ENCODE data around the gene CENPO. TPM values are rescaled to one million over a fixed set of nuclear protein-coding genes. Genes with fewer than 3 reads are reported as not detected.

CENPO gene
- total and polyA plus RNA-seq, 2 of the 4 experiments (the other 2 are of a cell fraction), result 20.1 to 27.2 TPM

DNA sequence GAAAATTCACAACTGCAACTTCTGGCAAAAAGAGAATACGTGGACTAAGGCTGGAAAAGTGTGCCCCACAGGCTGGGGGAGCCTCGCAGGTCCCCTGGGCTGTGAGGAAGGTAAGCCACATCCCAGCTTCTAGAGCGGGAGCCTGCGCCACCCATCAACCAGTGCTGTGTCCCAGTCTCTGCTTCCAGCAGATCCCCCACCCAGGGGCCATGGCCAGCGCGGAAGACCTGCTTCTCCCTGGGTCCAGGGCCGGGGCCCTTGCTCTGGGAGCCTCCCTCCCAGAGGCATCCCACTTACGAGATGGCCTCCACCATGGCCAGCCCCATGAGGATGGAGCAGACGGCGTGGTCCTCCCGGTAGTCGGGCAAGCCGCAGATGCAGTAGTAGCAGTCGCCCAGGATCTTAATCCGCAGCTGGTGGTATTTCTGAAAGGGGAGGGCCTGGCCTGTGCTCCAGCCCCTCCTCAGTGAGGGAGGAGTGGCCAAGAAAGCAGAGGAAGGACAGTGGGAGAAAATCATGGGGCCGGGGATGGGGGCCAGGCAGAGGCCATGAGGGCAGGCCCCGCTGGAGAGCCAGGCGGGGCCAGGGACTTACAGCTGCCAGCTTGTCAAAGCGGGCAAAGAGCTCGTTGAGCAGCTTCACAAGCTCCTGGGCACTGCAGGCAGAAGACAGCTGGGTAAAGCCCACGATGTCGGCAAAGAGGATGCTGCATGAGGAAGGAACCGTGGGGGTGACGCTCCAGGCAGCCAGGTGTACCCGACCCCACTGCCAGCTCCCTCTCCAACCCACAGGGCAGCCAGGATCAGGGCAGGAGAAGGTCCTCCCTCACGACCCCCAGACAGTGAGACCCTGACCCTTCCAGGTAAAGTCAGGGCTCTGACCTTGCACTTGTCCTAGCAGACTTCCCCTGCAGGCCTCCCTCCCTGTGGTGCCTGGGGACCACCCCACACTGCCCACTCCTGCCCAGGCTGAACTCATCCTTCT is 48.0 kb downstream of the CENPO start:
- H3K23ac ChIP-seq (ENCODE audit: low read depth, low read length), result no peak overlapping the region
- no peak overlapping the region for H3K4me3 ChIP-seq (ENCODE audit: insufficient read depth, low read depth, low read length)
- no peak for ATAC-seq (ENCODE audit: low read depth)
- no peak overlapping the region for H2AK5ac ChIP-seq (ENCODE audit: low read depth, low read length)
- no TSS peak for BruUV-seq (replicated peaks)
- no peak for DNase-seq
- H4K20me1 ChIP-seq (ENCODE audit: insufficient read depth, low read length), result no peaks in the 10 kb centered on the region; the same call in 1 of the 2 replicates
- 90% methylated on average over 9 of the region's 26 CpGs; no CpG with 5 or more reads in 1 of the 2 experiments for WGBS, 2 experiments (ENCODE audit: extremely low coverage in 2 of 2, insufficient read length in 1 of 2)
- no peaks in the 10 kb centered on the region for H3K79me1 ChIP-seq (ENCODE audit: low read depth in 1 of 2, low read length in 2 of 2)
- H3K9me1 ChIP-seq (ENCODE audit: insufficient read depth, low read length), result no peaks in the 10 kb centered on the region
- H2AK9ac ChIP-seq (replicated peaks; ENCODE audit: low read depth, low read length, poor library complexity), result no peak overlapping the region
- H3K14ac ChIP-seq (replicated peaks; ENCODE audit: low read depth, low read length), result no peak overlapping the region
- no peak overlapping the region for H3K56ac ChIP-seq (ENCODE audit: extremely low read depth, insufficient read depth, low read length)
- no peak overlapping the region for H3K27ac ChIP-seq (ENCODE audit: insufficient read depth, low read length)
- dilution Hi-C loops (cut with HindIII; ENCODE audit: low sequenced_read_pairs, unreplicated experiment), result no loop called here
- peaks cover 41% of the 10 kb centered on the region for H3K36me3 ChIP-seq (ENCODE audit: control insufficient read depth, insufficient read depth, low read length)
- ChIA-PET CTCF (no interaction called here), POLR2A (ENCODE audit: unreplicated experiment) (no interaction called here)
- no peak overlapping the region for H2BK20ac ChIP-seq (ENCODE audit: low read depth, low read length)
- in situ Hi-C loops (cut with MboI; ENCODE audit: low sequenced_read_pairs), result loop anchor here (10.0 kb wide), 1 partner anchor 294 kb away; no protein-coding TSS in a partner anchor
- intact Hi-C loops (cut with micrococcal nuclease), result no loop called here
- H2BK15ac ChIP-seq (ENCODE audit: low read depth, low read length), result no peak overlapping the region
- no peak overlapping the region for H4K91ac ChIP-seq (ENCODE audit: insufficient read depth, low read depth, low read length)
- no peak overlapping the region for H4K8ac ChIP-seq (ENCODE audit: low read depth in 2 of 2, low read length in 2 of 2)
- no peaks in the 10 kb centered on the region for H3K9me3 ChIP-seq (ENCODE audit: control insufficient read depth, insufficient read depth, low read length)
- no peak overlapping the region for H4K5ac ChIP-seq (ENCODE audit: low read depth, low read length)
- H3K27me3 ChIP-seq (ENCODE audit: control insufficient read depth, insufficient read depth, low read length), result no peaks in the 10 kb centered on the region
- H3K18ac ChIP-seq (ENCODE audit: low read depth, low read length), result no peak overlapping the region
- H2BK5ac ChIP-seq (ENCODE audit: low read depth, low read length, poor library complexity, severe bottlenecking), result no peak overlapping the region
- no peak overlapping the region for H2BK120ac ChIP-seq (ENCODE audit: low read depth, low read length)
- no peak overlapping the region for H3K9ac ChIP-seq (ENCODE audit: low read depth, low read length)
- no peak overlapping the region for H2AFZ ChIP-seq (replicated peaks; ENCODE audit: low read length, poor library complexity)
- H3K4ac ChIP-seq (ENCODE audit: low read depth, low read length), result no peak overlapping the region
- H3K4me1 ChIP-seq (ENCODE audit: control insufficient read depth, insufficient read depth, low read length), result no peaks in the 10 kb centered on the region
- H3K4me2 ChIP-seq (ENCODE audit: low read depth, low read length), result no peak overlapping the region
- TF ChIP-seq FOS (IDR thresholded peaks at IDR 0.05; ENCODE audit: low read depth, low read length), result no peak
- TF ChIP-seq, protein P1, sequence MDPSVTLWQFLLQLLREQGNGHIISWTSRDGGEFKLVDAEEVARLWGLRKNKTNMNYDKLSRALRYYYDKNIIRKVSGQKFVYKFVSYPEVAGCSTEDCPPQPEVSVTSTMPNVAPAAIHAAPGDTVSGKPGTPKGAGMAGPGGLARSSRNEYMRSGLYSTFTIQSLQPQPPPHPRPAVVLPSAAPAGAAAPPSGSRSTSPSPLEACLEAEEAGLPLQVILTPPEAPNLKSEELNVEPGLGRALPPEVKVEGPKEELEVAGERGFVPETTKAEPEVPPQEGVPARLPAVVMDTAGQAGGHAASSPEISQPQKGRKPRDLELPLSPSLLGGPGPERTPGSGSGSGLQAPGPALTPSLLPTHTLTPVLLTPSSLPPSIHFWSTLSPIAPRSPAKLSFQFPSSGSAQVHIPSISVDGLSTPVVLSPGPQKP (IDR thresholded peaks at IDR 0.05; ENCODE audit: borderline replicate concordance, low read depth, low read length), result no peak
- TF ChIP-seq CEBPB (IDR thresholded peaks at IDR 0.05; ENCODE audit: low read depth, low read length), result no peak
- TF ChIP-seq RCOR1 (IDR thresholded peaks at IDR 0.05; ENCODE audit: insufficient replicate concordance, low read length), result no peak
- no peak for TF ChIP-seq RFX5 (IDR thresholded peaks at IDR 0.05; ENCODE audit: low read depth, low read length)
- no peak for TF ChIP-seq NFE2L2 (IDR thresholded peaks at IDR 0.05; ENCODE audit: low read depth, low read length)
- TF ChIP-seq RAD21 (IDR thresholded peaks at IDR 0.05; ENCODE audit: low read length), result no peak
- no peak for TF ChIP-seq MAZ (IDR thresholded peaks at IDR 0.05; ENCODE audit: borderline replicate concordance, low read depth, low read length)
- TF ChIP-seq BHLHE40 (IDR thresholded peaks at IDR 0.05; ENCODE audit: low read depth, low read length), result no peak
- TF ChIP-seq POLR2A (IDR thresholded peaks at IDR 0.05; ENCODE audit: low read depth, low read length), result no peak
- TF ChIP-seq, protein P2, sequence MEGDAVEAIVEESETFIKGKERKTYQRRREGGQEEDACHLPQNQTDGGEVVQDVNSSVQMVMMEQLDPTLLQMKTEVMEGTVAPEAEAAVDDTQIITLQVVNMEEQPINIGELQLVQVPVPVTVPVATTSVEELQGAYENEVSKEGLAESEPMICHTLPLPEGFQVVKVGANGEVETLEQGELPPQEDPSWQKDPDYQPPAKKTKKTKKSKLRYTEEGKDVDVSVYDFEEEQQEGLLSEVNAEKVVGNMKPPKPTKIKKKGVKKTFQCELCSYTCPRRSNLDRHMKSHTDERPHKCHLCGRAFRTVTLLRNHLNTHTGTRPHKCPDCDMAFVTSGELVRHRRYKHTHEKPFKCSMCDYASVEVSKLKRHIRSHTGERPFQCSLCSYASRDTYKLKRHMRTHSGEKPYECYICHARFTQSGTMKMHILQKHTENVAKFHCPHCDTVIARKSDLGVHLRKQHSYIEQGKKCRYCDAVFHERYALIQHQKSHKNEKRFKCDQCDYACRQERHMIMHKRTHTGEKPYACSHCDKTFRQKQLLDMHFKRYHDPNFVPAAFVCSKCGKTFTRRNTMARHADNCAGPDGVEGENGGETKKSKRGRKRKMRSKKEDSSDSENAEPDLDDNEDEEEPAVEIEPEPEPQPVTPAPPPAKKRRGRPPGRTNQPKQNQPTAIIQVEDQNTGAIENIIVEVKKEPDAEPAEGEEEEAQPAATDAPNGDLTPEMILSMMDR (conservative IDR thresholded peaks at IDR 0.05; ENCODE audit: low read depth, low read length), result no peak
- TF ChIP-seq, protein P3, sequence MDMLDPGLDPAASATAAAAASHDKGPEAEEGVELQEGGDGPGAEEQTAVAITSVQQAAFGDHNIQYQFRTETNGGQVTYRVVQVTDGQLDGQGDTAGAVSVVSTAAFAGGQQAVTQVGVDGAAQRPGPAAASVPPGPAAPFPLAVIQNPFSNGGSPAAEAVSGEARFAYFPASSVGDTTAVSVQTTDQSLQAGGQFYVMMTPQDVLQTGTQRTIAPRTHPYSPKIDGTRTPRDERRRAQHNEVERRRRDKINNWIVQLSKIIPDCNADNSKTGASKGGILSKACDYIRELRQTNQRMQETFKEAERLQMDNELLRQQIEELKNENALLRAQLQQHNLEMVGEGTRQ (IDR thresholded peaks at IDR 0.05; ENCODE audit: low read depth, low read length), result no peak
- TF ChIP-seq CHD1 (IDR thresholded peaks at IDR 0.05; ENCODE audit: low read depth, low read length), result no peak
- no peak for TF ChIP-seq MXI1 (IDR thresholded peaks at IDR 0.05; ENCODE audit: borderline replicate concordance, low read depth, low read length)
